ENCODE measurements around the gene SERHL2. TPM values are rescaled to one million over a fixed set of nuclear protein-coding genes. Genes with fewer than 3 reads are reported as not detected.
"Not testable (repeated sequence)": the region's sequence is repeated elsewhere in the genome, so short reads cannot be mapped to it uniquely, and the experiment has no call there.

The SERHL2 gene
- total and polyA plus RNA-seq, 12 donors = 1.4 to 6.1 (median 3.5) TPM

DNA sequence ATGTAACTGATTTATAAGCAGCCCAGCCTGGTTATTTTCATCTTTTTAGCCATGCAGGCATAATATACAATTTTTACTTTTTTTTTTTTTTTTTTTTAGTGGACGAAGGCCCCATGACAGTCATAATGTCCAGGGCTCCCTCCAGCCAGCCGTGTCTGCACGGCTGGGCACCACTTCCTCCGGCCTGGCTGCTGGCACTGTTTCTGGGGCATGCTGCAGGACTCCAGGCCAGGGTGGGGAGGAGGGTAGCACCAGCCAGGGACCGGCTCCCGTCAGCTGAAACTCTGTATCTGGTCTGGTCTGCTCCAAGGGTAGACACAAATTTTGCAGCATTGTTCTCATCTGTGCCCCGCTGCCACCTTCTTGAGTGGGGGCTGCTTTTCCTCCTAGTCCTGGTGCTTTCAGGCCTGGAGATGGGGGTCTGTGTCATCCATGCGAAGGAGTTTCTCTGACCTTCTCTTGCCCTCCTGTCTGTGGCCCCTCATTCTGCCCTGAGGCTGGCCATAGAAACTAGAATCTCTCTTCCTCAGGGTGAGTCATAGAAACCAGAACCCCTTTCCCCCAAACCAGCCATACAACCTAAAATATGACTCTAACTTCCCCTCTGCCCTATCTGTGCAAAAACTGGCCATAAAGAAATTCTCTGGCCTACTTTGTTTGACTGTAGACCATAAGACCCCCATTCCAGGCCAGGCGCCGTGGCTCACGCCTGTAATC lies 25.0 kb upstream of the SERHL2 start:
- TF ChIP-seq, protein P1, sequence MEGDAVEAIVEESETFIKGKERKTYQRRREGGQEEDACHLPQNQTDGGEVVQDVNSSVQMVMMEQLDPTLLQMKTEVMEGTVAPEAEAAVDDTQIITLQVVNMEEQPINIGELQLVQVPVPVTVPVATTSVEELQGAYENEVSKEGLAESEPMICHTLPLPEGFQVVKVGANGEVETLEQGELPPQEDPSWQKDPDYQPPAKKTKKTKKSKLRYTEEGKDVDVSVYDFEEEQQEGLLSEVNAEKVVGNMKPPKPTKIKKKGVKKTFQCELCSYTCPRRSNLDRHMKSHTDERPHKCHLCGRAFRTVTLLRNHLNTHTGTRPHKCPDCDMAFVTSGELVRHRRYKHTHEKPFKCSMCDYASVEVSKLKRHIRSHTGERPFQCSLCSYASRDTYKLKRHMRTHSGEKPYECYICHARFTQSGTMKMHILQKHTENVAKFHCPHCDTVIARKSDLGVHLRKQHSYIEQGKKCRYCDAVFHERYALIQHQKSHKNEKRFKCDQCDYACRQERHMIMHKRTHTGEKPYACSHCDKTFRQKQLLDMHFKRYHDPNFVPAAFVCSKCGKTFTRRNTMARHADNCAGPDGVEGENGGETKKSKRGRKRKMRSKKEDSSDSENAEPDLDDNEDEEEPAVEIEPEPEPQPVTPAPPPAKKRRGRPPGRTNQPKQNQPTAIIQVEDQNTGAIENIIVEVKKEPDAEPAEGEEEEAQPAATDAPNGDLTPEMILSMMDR (IDR thresholded peaks at IDR 0.05) = no peak
- intact Hi-C loops (cut with DNase I) = no loop called here
- no peaks in the 10 kb centered on the region for H3K36me3 ChIP-seq
- peaks cover 0 to 4% (median 0%) of the 10 kb centered on the region in 7 donors for H3K27me3 ChIP-seq
- DNase-seq (no peak), ATAC-seq (no peak)
- 91 to 95% methylated on average over 11 of the region's 11 CpGs for WGBS, 2 donors
- no peaks in the 10 kb centered on the region for H3K4me1 ChIP-seq
- H3K9me3 ChIP-seq = no peaks in the 10 kb centered on the region
- H3K27ac ChIP-seq = no peak overlapping the region
- no peak overlapping the region for H3K4me3 ChIP-seq

DNA sequence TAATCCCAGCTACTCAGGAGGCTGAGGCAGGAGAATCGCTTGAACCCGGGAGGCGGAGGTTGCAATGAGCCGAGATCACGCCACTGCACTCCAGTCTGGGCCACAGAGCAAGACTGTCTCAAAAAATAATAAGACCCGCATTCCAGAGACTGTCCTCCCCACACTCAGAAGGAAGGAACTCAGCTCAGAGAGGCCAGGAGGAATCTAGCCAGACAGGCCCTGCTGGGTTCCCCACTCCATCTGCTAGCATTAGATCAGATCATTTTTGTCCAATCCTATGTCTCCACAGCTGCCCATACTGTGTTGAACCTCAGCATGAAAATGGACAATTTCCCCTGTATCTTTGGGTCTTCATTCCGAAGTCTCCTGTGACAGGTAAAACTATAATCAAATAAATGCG lies 24.3 kb upstream of the SERHL2 start:
- H3K9me3 ChIP-seq; ATAC-seq; H3K4me3 ChIP-seq; H3K4me1 ChIP-seq; DNase-seq; H3K27me3 ChIP-seq; intact Hi-C loops (cut with DNase I); H3K27ac ChIP-seq; H3K36me3 ChIP-seq: not testable (repeated sequence)
- WGBS, 2 donors = 95 to 96% methylated on average over 8 of the region's 8 CpGs

DNA sequence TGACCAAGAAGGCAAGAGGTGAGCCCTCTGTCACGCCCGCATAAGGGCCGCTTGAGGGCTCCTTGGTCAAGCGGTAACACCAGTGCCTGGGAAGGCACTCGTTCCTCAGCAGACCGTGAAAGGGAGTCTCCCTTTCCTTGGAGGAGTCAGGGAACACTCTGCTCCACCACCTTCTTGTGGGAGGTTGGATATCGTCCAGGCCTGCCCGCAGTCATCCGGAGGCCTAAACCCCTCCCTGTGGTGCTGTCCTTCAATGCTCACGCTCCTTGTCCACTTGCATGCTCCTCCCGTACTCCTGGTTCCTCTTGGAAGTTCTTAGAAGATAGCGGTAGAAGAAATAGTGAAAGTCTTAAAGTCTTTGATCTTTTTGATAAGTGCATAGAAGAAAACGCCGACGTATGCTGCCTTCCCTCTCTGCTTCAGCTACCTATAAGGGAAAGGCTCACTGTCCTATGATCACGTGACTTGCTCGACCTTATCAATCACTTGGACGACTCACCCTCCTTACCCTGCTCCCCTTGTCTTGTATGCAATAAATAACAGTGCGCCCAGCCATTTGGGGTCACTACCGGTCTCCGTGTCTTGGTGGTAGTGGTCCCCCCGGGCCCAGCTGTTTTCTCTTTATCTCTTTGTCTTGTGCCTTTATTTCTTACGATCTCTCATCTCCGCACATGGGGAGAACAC lies 22.2 kb upstream of the SERHL2 start:
- H3K4me3 ChIP-seq; ATAC-seq; H3K36me3 ChIP-seq; H3K4me1 ChIP-seq; H3K9me3 ChIP-seq; H3K27me3 ChIP-seq; DNase-seq; intact Hi-C loops (cut with DNase I); H3K27ac ChIP-seq: not testable (repeated sequence)
- WGBS, 2 donors = 79 to 82% methylated on average over 24 of the region's 24 CpGs

DNA sequence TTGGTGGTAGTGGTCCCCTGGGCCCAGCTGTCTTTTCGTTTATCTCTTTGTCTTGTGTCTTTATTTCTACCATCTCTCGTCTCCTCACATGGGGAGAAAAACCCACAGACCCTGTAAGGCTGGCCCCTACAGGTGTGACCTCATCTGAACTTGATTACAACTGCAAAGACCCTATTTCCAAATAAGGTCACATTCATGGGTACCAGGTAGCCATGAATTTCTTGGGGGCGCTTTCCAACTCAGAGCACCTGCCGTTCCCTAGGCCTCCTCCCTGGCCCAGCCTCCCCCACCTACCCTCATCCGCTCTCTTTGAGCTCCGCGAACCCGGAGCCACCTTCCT lies 20.1 kb upstream of the SERHL2 start:
- no peak for DNase-seq
- intact Hi-C loops (cut with DNase I) = no loop called here
- Histone ChIP-seq H3K4me3 (no peak overlapping the region), H3K36me3 (no peaks in the 10 kb centered on the region), H3K27ac (peak overlapping the region in 1 of 10 donors; percentile 49), H3K9me3 (no peaks in the 10 kb centered on the region), H3K4me1 (peaks cover 0 to 16% (median 10%) of the 10 kb centered on the region in 9 donors), H3K27me3 (peaks cover 0 to 4% (median 0%) of the 10 kb centered on the region in 7 donors)
- ATAC-seq = no peak
- TF ChIP-seq, protein P1 (IDR thresholded peaks at IDR 0.05) = no peak
- 89 to 91% methylated on average over 8 of the region's 8 CpGs for WGBS, 2 donors

DNA sequence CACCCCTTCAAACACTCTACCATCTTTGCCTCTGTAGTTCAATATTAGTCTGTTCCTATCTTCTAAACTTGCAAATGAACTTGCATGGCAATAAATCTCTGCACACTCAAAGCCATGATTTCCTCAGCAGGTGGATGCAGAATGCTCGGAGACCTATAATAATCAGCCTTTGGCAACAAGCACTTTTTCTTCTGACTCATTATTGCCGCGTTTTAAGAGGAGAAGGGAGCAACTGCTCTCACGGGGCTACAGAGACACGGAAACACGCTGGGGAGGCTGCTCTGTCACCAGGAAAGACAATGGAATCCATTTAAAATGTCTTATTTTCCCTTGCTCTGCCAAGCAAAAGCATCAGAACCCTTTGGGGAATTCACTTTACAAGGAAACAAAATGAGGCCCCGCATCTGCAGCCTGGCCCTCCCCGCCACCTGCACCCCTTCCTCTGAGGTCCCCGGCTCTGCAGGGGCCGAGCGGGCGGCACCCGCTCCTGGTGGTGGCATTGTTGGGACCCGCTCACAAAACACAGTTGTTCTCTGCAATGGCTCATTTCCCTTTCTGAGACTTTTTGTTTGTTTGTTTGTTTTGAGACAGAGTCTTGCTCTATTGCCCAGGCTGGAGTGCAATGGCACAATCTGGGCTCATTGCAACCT lies 18.5 kb upstream of the SERHL2 start:
- H3K27ac ChIP-seq; H3K36me3 ChIP-seq; H3K9me3 ChIP-seq; H3K27me3 ChIP-seq; ATAC-seq; H3K4me3 ChIP-seq; intact Hi-C loops (cut with DNase I); DNase-seq: not testable (repeated sequence)
- WGBS, 2 donors = 64 to 84% methylated on average over 3 of the region's 14 CpGs
- peaks cover 0 to 22% (median 10%) of the 10 kb centered on the region in 9 donors for H3K4me1 ChIP-seq
